ENCODE measurements around the gene FOXP1. TPM values are rescaled to one million over a fixed set of nuclear protein-coding genes. Genes with fewer than 3 reads are reported as not detected.

The FOXP1 gene
- total RNA-seq, 2 donors from 2014 or later = 101 to 171 TPM

- Mint-ChIP-seq H3K36me3 (ENCODE audit: low read depth) (no peaks in the 10 kb centered on the region), H3K27me3 (no peaks in the 10 kb centered on the region), H3K9me3 (peaks cover 6% of the 10 kb centered on the region), H3K27ac (peak overlapping the region; percentile 49), H3K4me3 (no peak overlapping the region), H3K4me1 (peaks cover 50% of the 10 kb centered on the region)
- no peak for ATAC-seq (replicated peaks)
Measured at GRCh38 chr3:71208211-71209095, 375.1 kb downstream of the FOXP1 start.

- Mint-ChIP-seq H3K27ac (peak overlapping the region; percentile 49), H3K27me3 (no peaks in the 10 kb centered on the region), H3K4me3 (no peak overlapping the region), H3K9me3 (peaks cover 6% of the 10 kb centered on the region), H3K36me3 (ENCODE audit: low read depth) (no peaks in the 10 kb centered on the region), H3K4me1 (peaks cover 55% of the 10 kb centered on the region)
- ATAC-seq (replicated peaks) = no peak
Measured at GRCh38 chr3:71207632-71208031, 375.9 kb downstream of the FOXP1 start.

- no peak for ATAC-seq (replicated peaks)
- Mint-ChIP-seq H3K4me1 (peaks cover 48% of the 10 kb centered on the region), H3K36me3 (ENCODE audit: low read depth) (no peaks in the 10 kb centered on the region), H3K27me3 (no peaks in the 10 kb centered on the region), H3K9me3 (peaks cover 6% of the 10 kb centered on the region), H3K27ac (no peak overlapping the region), H3K4me3 (no peak overlapping the region)
Measured at GRCh38 chr3:71206305-71207165, 377.0 kb downstream of the FOXP1 start.

- peaks cover 6% of the 10 kb centered on the region for H3K9me3 Mint-ChIP-seq
- ATAC-seq (replicated peaks) = no peak
- H3K4me3 Mint-ChIP-seq = no peak overlapping the region
- H3K4me1 Mint-ChIP-seq = peaks cover 36% of the 10 kb centered on the region
- no peak overlapping the region for H3K27ac Mint-ChIP-seq
- no peaks in the 10 kb centered on the region for H3K27me3 Mint-ChIP-seq
- no peaks in the 10 kb centered on the region for H3K36me3 Mint-ChIP-seq (ENCODE audit: low read depth)
Measured at GRCh38 chr3:71203727-71204488, 379.6 kb downstream of the FOXP1 start.

GRCh38 chr3:71202848-71203533 is 380.5 kb downstream of the FOXP1 start:
- Mint-ChIP-seq H3K36me3 (ENCODE audit: low read depth) (no peaks in the 10 kb centered on the region), H3K4me3 (no peak overlapping the region), H3K27ac (no peak overlapping the region), H3K4me1 (peaks cover 28% of the 10 kb centered on the region), H3K27me3 (no peaks in the 10 kb centered on the region), H3K9me3 (peaks cover 6% of the 10 kb centered on the region)
- no peak for ATAC-seq (replicated peaks)

- Mint-ChIP-seq H3K36me3 (ENCODE audit: low read depth) (peaks cover 10% of the 10 kb centered on the region), H3K4me1 (peaks cover 21% of the 10 kb centered on the region), H3K27me3 (no peaks in the 10 kb centered on the region), H3K4me3 (no peak overlapping the region), H3K9me3 (peaks cover 6% of the 10 kb centered on the region), H3K27ac (no peak overlapping the region)
- ATAC-seq (replicated peaks) = no peak
Measured at GRCh38 chr3:71201939-71202338, 381.6 kb downstream of the FOXP1 start.

- H3K4me3 Mint-ChIP-seq = no peak overlapping the region
- H3K4me1 Mint-ChIP-seq = peaks cover 9% of the 10 kb centered on the region
- no peaks in the 10 kb centered on the region for H3K9me3 Mint-ChIP-seq
- peaks cover 28% of the 10 kb centered on the region for H3K36me3 Mint-ChIP-seq (ENCODE audit: low read depth)
- no peaks in the 10 kb centered on the region for H3K27me3 Mint-ChIP-seq
- no peak overlapping the region for H3K27ac Mint-ChIP-seq
- no peak for ATAC-seq (replicated peaks)
Measured at GRCh38 chr3:71197841-71198565, 385.5 kb downstream of the FOXP1 start.

GRCh38 chr3:71195492-71195891 is 388.0 kb downstream of the FOXP1 start:
- Mint-ChIP-seq H3K4me1 (peaks cover 6% of the 10 kb centered on the region), H3K36me3 (ENCODE audit: low read depth) (peaks cover 28% of the 10 kb centered on the region), H3K27ac (no peak overlapping the region)

GRCh38 chr3:71194785-71195184 is 388.7 kb downstream of the FOXP1 start:
- Mint-ChIP-seq H3K4me3 (no peak overlapping the region), H3K27ac (no peak overlapping the region), H3K4me1 (peaks cover 10% of the 10 kb centered on the region), H3K36me3 (ENCODE audit: low read depth) (peaks cover 29% of the 10 kb centered on the region), H3K27me3 (no peaks in the 10 kb centered on the region), H3K9me3 (peaks cover under 1% of the 10 kb centered on the region)
- no peak for ATAC-seq (replicated peaks)

More at GRCh38 chr3:71195492-71195891, 388.0 kb downstream of the FOXP1 start:
- H3K4me3 Mint-ChIP-seq = no peak overlapping the region
- no peak for ATAC-seq (replicated peaks)
- no peaks in the 10 kb centered on the region for H3K9me3 Mint-ChIP-seq
- no peaks in the 10 kb centered on the region for H3K27me3 Mint-ChIP-seq

- no peaks in the 10 kb centered on the region for H3K27me3 Mint-ChIP-seq
- peaks cover 32% of the 10 kb centered on the region for H3K36me3 Mint-ChIP-seq (ENCODE audit: low read depth)
- peaks cover 4% of the 10 kb centered on the region for H3K9me3 Mint-ChIP-seq
- peaks cover 24% of the 10 kb centered on the region for H3K4me1 Mint-ChIP-seq
- no peak overlapping the region for H3K4me3 Mint-ChIP-seq
- no peak overlapping the region for H3K27ac Mint-ChIP-seq
- no peak for ATAC-seq (replicated peaks)
Measured at GRCh38 chr3:71191031-71191482, 392.5 kb downstream of the FOXP1 start.

- H3K27ac Mint-ChIP-seq = peak overlapping the region; percentile 58
- peaks cover 29% of the 10 kb centered on the region for H3K36me3 Mint-ChIP-seq (ENCODE audit: low read depth)
- peak; percentile 74 for ATAC-seq (replicated peaks)
Measured at GRCh38 chr3:71189480-71189879, 394.0 kb downstream of the FOXP1 start.

GRCh38 chr3:71187715-71188114 is 395.8 kb downstream of the FOXP1 start:
- no peaks in the 10 kb centered on the region for H3K27me3 Mint-ChIP-seq

More at GRCh38 chr3:71189480-71189879, 394.0 kb downstream of the FOXP1 start:
- peak overlapping the region; percentile 63 for H3K4me3 Mint-ChIP-seq
- peaks cover 29% of the 10 kb centered on the region for H3K4me1 Mint-ChIP-seq
- H3K9me3 Mint-ChIP-seq = peaks cover 4% of the 10 kb centered on the region
- no peaks in the 10 kb centered on the region for H3K27me3 Mint-ChIP-seq

GRCh38 chr3:71186801-71187200 is 396.7 kb downstream of the FOXP1 start:
- no peaks in the 10 kb centered on the region for H3K27me3 Mint-ChIP-seq
- H3K4me1 Mint-ChIP-seq = peaks cover 23% of the 10 kb centered on the region
- ATAC-seq (replicated peaks) = no peak
- H3K9me3 Mint-ChIP-seq = peaks cover 4% of the 10 kb centered on the region
- no peak overlapping the region for H3K4me3 Mint-ChIP-seq
- H3K27ac Mint-ChIP-seq = no peak overlapping the region
- H3K36me3 Mint-ChIP-seq (ENCODE audit: low read depth) = peaks cover 33% of the 10 kb centered on the region

More at GRCh38 chr3:71187715-71188114, 395.8 kb downstream of the FOXP1 start:
- Mint-ChIP-seq H3K9me3 (peaks cover 4% of the 10 kb centered on the region), H3K27ac (no peak overlapping the region), H3K36me3 (ENCODE audit: low read depth) (peaks cover 33% of the 10 kb centered on the region), H3K4me3 (no peak overlapping the region), H3K4me1 (peaks cover 23% of the 10 kb centered on the region)
- no peak for ATAC-seq (replicated peaks)

Measured in activated T-helper 17 cell treated with anti-CD3 and anti-CD28 coated beads, Interleukin-2, amount 50 U/mL, for 72 hours (primary cell).